Activated CD4-positive, alpha-beta memory T cell treated with anti-CD3 and anti-CD28 coated beads, Interleukin-2, amount 10 ng/mL, durations not matched to agents 7 days and 5 days (primary cell): ENCODE results near the gene CARD16. TPM values are rescaled to one million over a fixed set of nuclear protein-coding genes. Genes with fewer than 3 reads are reported as not detected.
A peak's percentile ranks its signal among the peaks of the same experiment; 100 is the strongest.
"Not testable (repeated sequence)": the region's sequence is repeated elsewhere in the genome, so short reads cannot be mapped to it uniquely, and the experiment has no call there.

Source experiments
- CTCF ChIA-PET: fragments of 350-600 bp; sonication (Branson Sonifier 250); formaldehyde crosslinking; loops from one replicate; lab custom pipeline; 2021; ENCODE audit warnings: antibody characterized with exemption, inconsistent platforms; lab: Charles Lee
- POLR2A ChIA-PET: fragments of 350-600 bp; sonication (Branson Sonifier 250); formaldehyde crosslinking; loops from one replicate; lab custom pipeline; 2021; ENCODE audit warnings: antibody characterized with exemption; lab: Charles Lee
- DNase-seq: peaks from one replicate; pipeline ENCODE4 v3.0.0-alpha.2; 2020
- H3K27ac Mint-ChIP-seq: one replicate; pipeline ENCODE4 v1.8.0; 2021; ENCODE audit warnings: mild to moderate bottlenecking, mixed read lengths
- H3K27me3 Mint-ChIP-seq: one replicate; pipeline ENCODE4 v1.8.0; 2021; ENCODE audit warnings: mixed read lengths
- H3K36me3 Mint-ChIP-seq: one replicate; pipeline ENCODE4 v1.8.0; 2021; ENCODE audit warnings: low read depth, mixed read lengths
- H3K4me1 Mint-ChIP-seq: one replicate; pipeline ENCODE4 v1.8.0; 2021; ENCODE audit warnings: mixed read lengths
- H3K4me3 Mint-ChIP-seq: one replicate; pipeline ENCODE4 v1.8.0; 2021; ENCODE audit warnings: mild to moderate bottlenecking, mixed read lengths
- H3K9me3 Mint-ChIP-seq: one replicate; pipeline ENCODE4 v1.8.0; 2021; ENCODE audit warnings: mixed read lengths
- total RNA-seq, 2 experiments: library from RNA; stranded (reverse); gene quantifications; one replicate each; pipeline ENCODE4 v1.2.3, GENCODE V29; 2021

The CARD16 gene
- total RNA-seq, 2 experiments from 2014 or later, result 98.1 to 101 TPM

GRCh38 chr11:105070306-105070705, 25.2 kb upstream of the CARD16 start:
- CTCF ChIA-PET, result no interaction called here
- H3K4me1 Mint-ChIP-seq, result peaks cover 40% of the 10 kb centered on the region
- peak overlapping the region; percentile 88 for H3K4me3 Mint-ChIP-seq
- no peaks in the 10 kb centered on the region for H3K27me3 Mint-ChIP-seq
- no peak for DNase-seq
- H3K9me3 Mint-ChIP-seq, result no peaks in the 10 kb centered on the region
- POLR2A ChIA-PET, result interaction anchor here (1.6 to 2.0 kb wide), 2 partner anchors 26 to 30 kb away, joined by 7 to 9 read pairs; no protein-coding TSS in a partner anchor
- H3K27ac Mint-ChIP-seq, result peak overlapping the region; percentile 86
- H3K36me3 Mint-ChIP-seq, result peaks cover 36% of the 10 kb centered on the region

- H3K9me3 Mint-ChIP-seq, H3K27ac Mint-ChIP-seq, H3K27me3 Mint-ChIP-seq, CTCF ChIA-PET, DNase-seq: not testable (repeated sequence)
- peaks cover 40% of the 10 kb centered on the region for H3K4me1 Mint-ChIP-seq
- peak overlapping the region; percentile 88 for H3K4me3 Mint-ChIP-seq
- peaks cover 41% of the 10 kb centered on the region for H3K36me3 Mint-ChIP-seq
- POLR2A ChIA-PET, result interaction anchor here (1.0 to 2.0 kb wide), 3 partner anchors 26 to 31 kb away, joined by 3 to 9 read pairs (median 7); no protein-coding TSS in a partner anchor
These were observed 24.6 kb upstream of the CARD16 start for GRCh38 chr11:105069749-105070148.

- H3K27me3 Mint-ChIP-seq, DNase-seq, CTCF ChIA-PET, H3K9me3 Mint-ChIP-seq, POLR2A ChIA-PET, H3K27ac Mint-ChIP-seq, H3K4me3 Mint-ChIP-seq: not testable (repeated sequence)
- H3K4me1 Mint-ChIP-seq, result peaks cover 14% of the 10 kb centered on the region
- peaks cover 62% of the 10 kb centered on the region for H3K36me3 Mint-ChIP-seq
These were observed 18.3 kb upstream of the CARD16 start for GRCh38 chr11:105063245-105063941.

GRCh38 chr11:105057432-105057831, 12.3 kb upstream of the CARD16 start:
- CTCF ChIA-PET, result no interaction called here
- Mint-ChIP-seq H3K4me1 (no peaks in the 10 kb centered on the region), H3K27me3 (no peaks in the 10 kb centered on the region), H3K36me3 (peaks cover 20% of the 10 kb centered on the region), H3K27ac (no peak overlapping the region), H3K4me3 (no peak overlapping the region), H3K9me3 (no peaks in the 10 kb centered on the region)
- POLR2A ChIA-PET, result no interaction called here
- DNase-seq, result no peak

- no peak for DNase-seq
- ChIA-PET POLR2A (no interaction called here), CTCF (no interaction called here)
- Mint-ChIP-seq H3K4me3 (no peak overlapping the region), H3K27me3 (no peaks in the 10 kb centered on the region), H3K36me3 (peaks cover 11% of the 10 kb centered on the region), H3K9me3 (no peaks in the 10 kb centered on the region), H3K27ac (no peak overlapping the region), H3K4me1 (no peaks in the 10 kb centered on the region)
These were observed 11.3 kb upstream of the CARD16 start for GRCh38 chr11:105056446-105056845.

- Mint-ChIP-seq H3K9me3 (no peaks in the 10 kb centered on the region), H3K4me3 (no peak overlapping the region), H3K36me3 (no peaks in the 10 kb centered on the region), H3K27ac (no peak overlapping the region), H3K4me1 (no peaks in the 10 kb centered on the region), H3K27me3 (no peaks in the 10 kb centered on the region)
- no peak for DNase-seq
- CTCF ChIA-PET, result no interaction called here
- POLR2A ChIA-PET, result no interaction called here
These were observed 9.8 kb upstream of the CARD16 start for GRCh38 chr11:105054723-105055493.

- Mint-ChIP-seq H3K27ac (no peak overlapping the region), H3K27me3 (no peaks in the 10 kb centered on the region), H3K4me1 (peaks cover under 1% of the 10 kb centered on the region), H3K9me3 (no peaks in the 10 kb centered on the region), H3K4me3 (no peak overlapping the region), H3K36me3 (no peaks in the 10 kb centered on the region)
- POLR2A ChIA-PET, result interaction anchor here (0.9 kb wide), 1 partner anchor 9 kb away, joined by 3 read pairs; no protein-coding TSS in a partner anchor
- DNase-seq, result no peak
- CTCF ChIA-PET, result no interaction called here
These were observed 7.4 kb upstream of the CARD16 start for GRCh38 chr11:105052487-105052886.

- Mint-ChIP-seq H3K27me3 (no peaks in the 10 kb centered on the region), H3K27ac (no peak overlapping the region), H3K9me3 (no peaks in the 10 kb centered on the region), H3K36me3 (no peaks in the 10 kb centered on the region), H3K4me1 (peaks cover 8% of the 10 kb centered on the region), H3K4me3 (no peak overlapping the region)
- POLR2A ChIA-PET, result interaction anchor here (0.9 kb wide), 1 partner anchor 8 kb away, joined by 3 read pairs; no protein-coding TSS in a partner anchor
- no peak for DNase-seq
- CTCF ChIA-PET, result no interaction called here
These were observed 6.4 kb upstream of the CARD16 start for GRCh38 chr11:105051559-105051958.

GRCh38 chr11:105049481-105049880, 4.3 kb upstream of the CARD16 start:
- no peak for DNase-seq
- CTCF ChIA-PET, result no interaction called here
- H3K4me1 Mint-ChIP-seq, result peaks cover 18% of the 10 kb centered on the region
- POLR2A ChIA-PET, result no interaction called here
- peaks cover 7% of the 10 kb centered on the region for H3K36me3 Mint-ChIP-seq
- H3K4me3 Mint-ChIP-seq, result no peak overlapping the region
- H3K27me3 Mint-ChIP-seq, result no peaks in the 10 kb centered on the region
- H3K27ac Mint-ChIP-seq, result no peak overlapping the region
- H3K9me3 Mint-ChIP-seq, result no peaks in the 10 kb centered on the region

- POLR2A ChIA-PET, result no interaction called here
- CTCF ChIA-PET, result no interaction called here
- no peaks in the 10 kb centered on the region for H3K9me3 Mint-ChIP-seq
- H3K27ac Mint-ChIP-seq, result no peak overlapping the region
- H3K4me3 Mint-ChIP-seq, result no peak overlapping the region
- no peaks in the 10 kb centered on the region for H3K27me3 Mint-ChIP-seq
- peaks cover 37% of the 10 kb centered on the region for H3K4me1 Mint-ChIP-seq
- peaks cover 26% of the 10 kb centered on the region for H3K36me3 Mint-ChIP-seq
- DNase-seq, result no peak
These were observed 1.9 kb upstream of the CARD16 start for GRCh38 chr11:105046898-105047579.

GRCh38 chr11:105045676-105046296, 651 bp upstream of the CARD16 start:
- CTCF ChIA-PET, result no interaction called here
- POLR2A ChIA-PET, result no interaction called here
- no peak for DNase-seq
- Mint-ChIP-seq H3K27ac (peak overlapping the region; percentile 68), H3K4me3 (peak overlapping the region; percentile 60), H3K27me3 (no peaks in the 10 kb centered on the region), H3K4me1 (peaks cover 46% of the 10 kb centered on the region), H3K36me3 (peaks cover 37% of the 10 kb centered on the region), H3K9me3 (peaks cover under 1% of the 10 kb centered on the region)

GRCh38 chr11:105042178-105042577, 3.0 kb downstream of the CARD16 start:
- POLR2A ChIA-PET, result no interaction called here
- Mint-ChIP-seq H3K27me3 (no peaks in the 10 kb centered on the region), H3K4me3 (no peak overlapping the region), H3K9me3 (peaks cover 4% of the 10 kb centered on the region), H3K27ac (no peak overlapping the region), H3K4me1 (peaks cover 47% of the 10 kb centered on the region), H3K36me3 (peaks cover 72% of the 10 kb centered on the region)
- no peak for DNase-seq
- CTCF ChIA-PET, result no interaction called here
